ENCODE data around the gene SLC29A2.

GRCh38 chr11:66314186-66314501, 57.4 kb downstream of the SLC29A2 start:
- TF ChIP-seq SUZ12 (IDR thresholded peaks at IDR 0.05) (no peak), BHLHE40 (IDR thresholded peaks at IDR 0.05; ENCODE audit: borderline replicate concordance) (no peak), LEF1 (IDR thresholded peaks at IDR 0.05; ENCODE audit: borderline replicate concordance) (no peak)

Data from HEK293T (cell line).